Measurements from ENCODE around the gene DOK3. TPM values are rescaled to one million over a fixed set of nuclear protein-coding genes. Genes with fewer than 3 reads are reported as not detected.
A peak's percentile ranks its signal among the peaks of the same experiment; 100 is the strongest.

Gene DOK3
- total RNA-seq, 1 donor from 2014 or later: 3.8 TPM

- DNase-seq: no peak
Observed at GRCh38 chr5:177462021-177462670, 47.5 kb downstream of the DOK3 start.

- DNase-seq: no peak
Observed at GRCh38 chr5:177459819-177460628, 49.6 kb downstream of the DOK3 start.

- DNase-seq: no peak
Observed at GRCh38 chr5:177459357-177459756, 50.3 kb downstream of the DOK3 start.

GRCh38 chr5:177458912-177459350 lies 50.7 kb downstream of the DOK3 start:
- DNase-seq: no peak

- no peak for DNase-seq
Observed at GRCh38 chr5:177457852-177458681, 51.6 kb downstream of the DOK3 start.

GRCh38 chr5:177456976-177457851 lies 52.4 kb downstream of the DOK3 start:
- DNase-seq: peak; percentile 81

- no peak for DNase-seq
Observed at GRCh38 chr5:177456591-177456964, 53.0 kb downstream of the DOK3 start.

GRCh38 chr5:177455661-177456590 lies 53.7 kb downstream of the DOK3 start:
- peak; percentile 81 for DNase-seq

GRCh38 chr5:177455036-177455660 lies 54.5 kb downstream of the DOK3 start:
- DNase-seq: peak; percentile 36

GRCh38 chr5:177454397-177455035 lies 55.1 kb downstream of the DOK3 start:
- peak; percentile 72 for DNase-seq

- peak; percentile 42 for DNase-seq
Observed at GRCh38 chr5:177453852-177454396, 55.7 kb downstream of the DOK3 start.

- DNase-seq: no peak
Observed at GRCh38 chr5:177452688-177453638, 56.7 kb downstream of the DOK3 start.

Other genes starting within 250 kb of the DOK3 start
- gene RAB24, start 206.1 kb downstream of the DOK3 start, total RNA-seq: 19.6 TPM
- gene PRELID1, start 206.0 kb downstream of the DOK3 start, total RNA-seq: 42.8 TPM
- 9.7 TPM for gene MXD3, start 197.9 kb downstream of the DOK3 start, total RNA-seq
- gene LMAN2, start 158.2 kb downstream of the DOK3 start, total RNA-seq: 99.0 TPM
- 13.7 TPM for gene RGS14, start 151.9 kb downstream of the DOK3 start, total RNA-seq
- gene SLC34A1, start 125.4 kb downstream of the DOK3 start, total RNA-seq: not detected
- gene PFN3, start 109.2 kb downstream of the DOK3 start, total RNA-seq: not detected
- gene F12, start 100.3 kb downstream of the DOK3 start, total RNA-seq: 1.3 TPM
- 23.8 TPM for gene GRK6, start 83.2 kb downstream of the DOK3 start, total RNA-seq
- gene PRR7, start 63.0 kb downstream of the DOK3 start, total RNA-seq: 1.1 TPM
- gene DBN1, start 36.2 kb downstream of the DOK3 start, total RNA-seq: 41.1 TPM
- gene PDLIM7, start 12.2 kb downstream of the DOK3 start, total RNA-seq: 30.7 TPM
- 55.4 TPM for gene DDX41, start 7.1 kb upstream of the DOK3 start, total RNA-seq
- 30.8 TPM for gene FAM193B, start 44.7 kb upstream of the DOK3 start, total RNA-seq
- gene TMED9, start 82.4 kb upstream of the DOK3 start, total RNA-seq: 68.4 TPM
- 11.6 TPM for gene B4GALT7, start 90.3 kb upstream of the DOK3 start, total RNA-seq

All from skin of body (tissue), 2 donors.